Left lung (tissue), 10 donors: ENCODE measurements around the gene NGLY1. TPM values are rescaled to one million over a fixed set of nuclear protein-coding genes. Genes with fewer than 3 reads are reported as not detected.

Experiments used
- ATAC-seq: fragments of 200-7000 bp; cut with Tn5 transposase; one replicate; pipeline ENCODE4 v1.9.1; 2020; ENCODE audit warnings: moderate library complexity
- DNase-seq, 4 donors: peaks; one replicate each; pipeline ENCODE4 v3.0.0-alpha.2; 2013 to 2020
- H3K27ac ChIP-seq, 2 donors: fragments of 200-600 bp; sonication (generic) in 1 of 2; one replicate each; pipeline versions ENCODE4 v1.5.0 to v1.8.0; 2020 to 2021
- H3K27me3 ChIP-seq, 2 donors: fragments of 200-600 bp; sonication (generic) in 1 of 2; one replicate each; pipeline versions ENCODE4 v1.5.0 to v1.8.0; 2020 to 2021
- H3K36me3 ChIP-seq, 2 donors: fragments of 200-600 bp; sonication (generic) in 1 of 2; one replicate each; pipeline versions ENCODE4 v1.5.0 to v1.8.0; 2020 to 2021
- H3K4me1 ChIP-seq, 2 donors: fragments of 200-600 bp; one replicate each; pipeline ENCODE4 v1.8.0; 2021
- H3K4me3 ChIP-seq, 2 donors: fragments of 200-600 bp; sonication (generic) in 1 of 2; one replicate each; pipeline versions ENCODE4 v1.5.0 to v1.8.0; 2020 to 2021; ENCODE audit warnings: mild to moderate bottlenecking in 1 of 2
- H3K9me3 ChIP-seq, 2 donors: fragments of 200-600 bp; sonication (generic) in 1 of 2; one replicate each; pipeline versions ENCODE4 v1.5.0 to v1.8.0; 2020 to 2021
- intact Hi-C, 2 donors: fragments of 100-400 bp; cut with DNase I; formaldehyde crosslinking; loops; one replicate each; pipeline versions ENCODE4 v1.11.2 to v1.14.2; 2022
- polyA plus RNA-seq, 6 donors: library from polyadenylated mRNA; unstranded; fragments of 120-200 nt; gene quantifications; one replicate each; pipeline ENCODE4 v1.2.1, GENCODE V29; 2013; ENCODE audit not compliant: insufficient read length in 6 of 6
- total RNA-seq, 2 donors: library from RNA; stranded (reverse); fragmentation: NEBNext Ultra II Directional; extraction: Animal tissue kit (Norgen Biotek cat#: 25700); gene quantifications; one replicate each; pipeline ENCODE4 v1.2.1, GENCODE V29; 2021
- TF ChIP-seq, protein P1 (sequence below), 2 donors: fragments of 200-600 bp; sonication (generic) in 1 of 2; IDR thresholded peaks; one replicate each; pipeline versions ENCODE4 v1.5.0 to v1.8.0; 2021; ENCODE audit warnings: antibody characterized with exemption in 2 of 2
- donor health status: DM: no; HTN: yes; CAD: no.
- donor health status: DM: no; HTN: no; CAD: no.

The NGLY1 gene
- total and polyA plus RNA-seq, 8 donors = 31.2 to 46.9 (median 41.0) TPM

DNA sequence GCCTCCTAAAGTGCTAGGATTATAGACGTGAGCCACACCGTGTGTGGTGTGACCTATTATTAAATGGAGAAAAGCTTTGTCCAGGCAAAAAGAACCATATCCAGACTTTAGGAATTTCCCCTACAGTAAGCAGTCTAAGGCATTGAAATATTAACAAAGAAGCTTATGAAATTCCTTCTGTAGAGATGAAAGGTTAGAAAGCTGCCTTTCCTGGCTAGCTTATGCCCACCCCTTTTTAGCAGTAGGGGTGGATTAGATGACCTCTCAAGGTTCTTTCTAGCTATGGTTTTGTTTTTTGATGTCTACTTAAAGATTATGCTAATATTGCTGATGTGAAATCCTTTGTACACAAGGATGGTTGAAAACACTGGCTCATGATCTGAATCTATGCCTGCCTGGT, 20.6 kb upstream of the NGLY1 start:
- no peak overlapping the region for H3K27ac ChIP-seq
- TF ChIP-seq, protein P1, sequence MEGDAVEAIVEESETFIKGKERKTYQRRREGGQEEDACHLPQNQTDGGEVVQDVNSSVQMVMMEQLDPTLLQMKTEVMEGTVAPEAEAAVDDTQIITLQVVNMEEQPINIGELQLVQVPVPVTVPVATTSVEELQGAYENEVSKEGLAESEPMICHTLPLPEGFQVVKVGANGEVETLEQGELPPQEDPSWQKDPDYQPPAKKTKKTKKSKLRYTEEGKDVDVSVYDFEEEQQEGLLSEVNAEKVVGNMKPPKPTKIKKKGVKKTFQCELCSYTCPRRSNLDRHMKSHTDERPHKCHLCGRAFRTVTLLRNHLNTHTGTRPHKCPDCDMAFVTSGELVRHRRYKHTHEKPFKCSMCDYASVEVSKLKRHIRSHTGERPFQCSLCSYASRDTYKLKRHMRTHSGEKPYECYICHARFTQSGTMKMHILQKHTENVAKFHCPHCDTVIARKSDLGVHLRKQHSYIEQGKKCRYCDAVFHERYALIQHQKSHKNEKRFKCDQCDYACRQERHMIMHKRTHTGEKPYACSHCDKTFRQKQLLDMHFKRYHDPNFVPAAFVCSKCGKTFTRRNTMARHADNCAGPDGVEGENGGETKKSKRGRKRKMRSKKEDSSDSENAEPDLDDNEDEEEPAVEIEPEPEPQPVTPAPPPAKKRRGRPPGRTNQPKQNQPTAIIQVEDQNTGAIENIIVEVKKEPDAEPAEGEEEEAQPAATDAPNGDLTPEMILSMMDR (IDR thresholded peaks at IDR 0.05) = no peak
- H3K4me1 ChIP-seq = no peaks in the 10 kb centered on the region
- no peaks in the 10 kb centered on the region for H3K27me3 ChIP-seq
- no peak for DNase-seq
- H3K4me3 ChIP-seq = no peak overlapping the region
- no peaks in the 10 kb centered on the region for H3K9me3 ChIP-seq
- intact Hi-C loops = no loop called here
- ATAC-seq = no peak
- H3K36me3 ChIP-seq = no peaks in the 10 kb centered on the region

DNA sequence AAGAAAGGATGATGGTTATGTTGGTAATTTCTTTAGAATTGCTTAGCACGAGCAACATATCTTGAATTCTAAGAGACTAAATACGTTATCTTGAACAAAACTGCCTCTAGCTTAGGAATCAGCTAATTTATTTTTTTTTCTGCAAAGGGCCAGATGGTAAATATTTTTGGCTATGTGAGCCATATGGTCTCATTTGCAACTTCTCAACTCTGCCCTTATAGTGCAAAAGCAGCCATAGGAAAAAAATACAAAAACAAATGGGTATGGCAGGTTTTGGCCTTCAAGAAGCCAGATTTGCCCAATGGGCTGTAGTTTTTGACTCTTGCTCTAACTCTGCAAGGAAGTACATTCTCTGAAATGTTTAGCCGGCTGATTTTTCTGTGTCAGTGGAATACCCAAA, 18.5 kb upstream of the NGLY1 start:
- DNase-seq (no peak), ATAC-seq (no peak)
- TF ChIP-seq, protein P1 (IDR thresholded peaks at IDR 0.05) = no peak
- Histone ChIP-seq H3K4me1 (no peaks in the 10 kb centered on the region), H3K4me3 (no peak overlapping the region), H3K36me3 (no peaks in the 10 kb centered on the region), H3K9me3 (no peaks in the 10 kb centered on the region), H3K27ac (no peak overlapping the region), H3K27me3 (no peaks in the 10 kb centered on the region)
- intact Hi-C loops = no loop called here

DNA sequence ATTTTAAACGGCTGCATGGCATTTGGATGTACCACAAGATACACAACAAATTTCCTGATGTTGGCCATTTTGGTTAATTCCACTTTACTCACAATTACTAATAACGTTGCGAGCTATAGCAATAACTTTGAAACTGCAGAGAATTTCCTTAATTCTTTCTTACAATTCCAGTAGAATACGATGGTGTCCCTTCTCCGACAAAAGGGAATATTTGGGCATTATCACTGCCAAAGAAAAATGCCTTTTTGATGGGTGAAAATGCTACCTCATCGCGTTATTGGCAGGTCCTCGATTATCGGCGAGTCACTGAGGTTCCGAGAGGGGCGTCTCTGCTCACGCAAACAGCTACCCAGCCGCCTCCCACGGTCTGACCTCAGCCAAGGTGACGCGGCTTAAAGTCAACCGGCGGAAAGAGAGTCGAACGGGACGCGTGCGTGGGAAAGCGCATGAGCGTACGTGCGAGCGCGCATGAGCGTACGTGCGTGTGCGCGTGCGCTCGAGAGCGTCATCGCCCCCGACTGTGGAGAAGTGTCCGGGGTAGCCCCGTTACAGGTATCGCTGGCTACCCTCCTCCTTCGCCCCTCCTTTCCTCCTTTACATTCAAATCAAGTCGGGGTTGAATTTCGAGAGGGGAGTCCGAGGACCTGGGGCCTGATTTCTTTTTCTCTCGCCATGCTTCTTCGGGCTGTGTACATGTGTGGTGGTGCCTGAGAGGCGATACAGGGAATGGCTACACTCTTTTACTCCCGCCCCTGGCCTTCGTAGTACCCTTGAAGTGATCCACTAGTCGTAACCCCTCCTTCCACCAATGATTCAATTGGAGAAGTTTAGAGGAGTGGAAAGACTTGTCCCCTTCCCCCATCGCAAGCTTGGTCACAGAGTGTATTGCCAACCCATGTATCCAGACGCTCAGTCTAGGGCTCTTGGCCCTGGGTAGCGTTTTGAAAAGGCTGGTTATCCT, 6.6 kb upstream of the NGLY1 start, which contains the start of gene OXSM:
Gene OXSM (plus strand): TSS at position 495 of the 961 bp plus-strand sequence. CDS start 931 bp downstream, outside the sequence.
- no peaks in the 10 kb centered on the region for H3K9me3 ChIP-seq
- H3K4me3 ChIP-seq = peak within 1 kb of the TSS; percentile 57 to 68
- DNase-seq (peak; percentile 88 to 96 (median 94)), ATAC-seq (peak; percentile 98)
- peaks cover 14 to 37% of the 10 kb centered on the region in 2 donors for H3K4me1 ChIP-seq
- peak within 1 kb of the TSS; percentile 85 to 89 for H3K27ac ChIP-seq
- TF ChIP-seq, protein P1 (IDR thresholded peaks at IDR 0.05) = no peak
- intact Hi-C loops = loop anchor here in 1 of 2 donors (10.0 kb wide), 1 partner anchor 125 kb away; the partner anchor contains the start of gene TOP2B
- no peaks in the 10 kb centered on the region for H3K27me3 ChIP-seq
- H3K36me3 ChIP-seq = peaks cover 0 to 7% of the 10 kb centered on the region in 2 donors

DNA sequence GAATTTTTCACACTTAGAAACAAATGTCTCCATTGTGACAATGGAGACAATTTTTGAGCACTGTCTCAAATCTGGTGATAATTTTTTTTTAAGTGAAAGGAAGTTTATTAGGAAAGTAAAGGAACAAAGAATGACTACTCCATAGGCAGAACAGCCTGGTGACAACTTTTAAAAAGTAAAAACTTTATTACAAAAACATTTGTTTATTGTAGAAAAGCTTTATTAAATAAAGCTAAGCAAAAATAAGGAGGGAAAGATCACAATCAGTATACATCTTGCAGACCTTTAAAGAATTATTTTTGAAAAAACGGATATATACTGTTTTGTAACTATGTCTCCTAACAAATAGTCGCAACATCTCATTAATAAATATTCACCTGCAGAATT, 6.0 kb upstream of the NGLY1 start:
- Histone ChIP-seq H3K27me3 (no peaks in the 10 kb centered on the region), H3K27ac (peak overlapping the region; percentile 85 to 89), H3K36me3 (peaks cover 0 to 4% of the 10 kb centered on the region in 2 donors), H3K4me3 (peak overlapping the region; percentile 57 to 68), H3K4me1 (peaks cover 14 to 37% of the 10 kb centered on the region in 2 donors), H3K9me3 (no peaks in the 10 kb centered on the region)
- intact Hi-C loops = loop anchor here in 1 of 2 donors (10.0 kb wide), 1 partner anchor 124 kb away; the partner anchor contains the start of gene TOP2B
- DNase-seq = no peak
- TF ChIP-seq, protein P1 (IDR thresholded peaks at IDR 0.05) = no peak
- ATAC-seq = no peak

DNA sequence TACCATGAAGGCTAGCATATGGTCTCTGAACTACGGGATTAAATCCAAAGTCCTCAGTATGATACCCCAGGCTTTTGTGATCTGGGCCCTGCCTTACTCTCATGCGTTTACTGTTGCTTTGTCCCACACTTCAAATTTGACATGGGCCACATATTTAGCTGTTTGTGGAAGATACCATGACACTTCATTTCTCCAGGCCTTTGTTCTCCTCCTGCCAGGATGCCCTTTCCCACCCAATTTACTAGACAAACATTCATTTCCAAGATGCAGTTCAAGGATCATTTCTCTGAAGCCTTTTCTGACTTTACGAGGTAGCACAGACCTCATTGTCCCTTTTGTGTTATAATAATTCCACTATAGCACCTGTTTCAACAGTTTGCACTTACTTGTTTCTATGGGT, 4.4 kb upstream of the NGLY1 start:
- Histone ChIP-seq H3K27me3 (no peaks in the 10 kb centered on the region), H3K27ac (no peak overlapping the region), H3K4me1 (peaks cover 14 to 37% of the 10 kb centered on the region in 2 donors), H3K4me3 (no peak overlapping the region), H3K36me3 (no peaks in the 10 kb centered on the region), H3K9me3 (no peaks in the 10 kb centered on the region)
- intact Hi-C loops = loop anchor here in 1 of 2 donors (10.0 kb wide), 1 partner anchor 123 kb away; the partner anchor contains the start of gene TOP2B
- no peak for ATAC-seq
- no peak for DNase-seq
- TF ChIP-seq, protein P1 (IDR thresholded peaks at IDR 0.05) = no peak
